Panc1 (cell line): ENCODE results near the gene LAMC2. TPM values are rescaled to one million over a fixed set of nuclear protein-coding genes. Genes with fewer than 3 reads are reported as not detected.

ENCODE experiments used
- ATAC-seq: fragments of 200-7000 bp; cut with Tn5 transposase; 2 replicates; pipeline ENCODE4 v1.9.1; 2020; ENCODE audit warnings: mild to moderate bottlenecking, moderate library complexity
- BruUV-seq: library from RNA; stranded (reverse); fragments of 400-500 nt; replicated peaks from 2 replicates; lab custom pipeline; 2021; lab: Mats Ljungman, UMichigan
- CTCF ChIA-PET: fragments of 300-600 bp; sonication (Branson Sonifier 250); formaldehyde crosslinking; loops from one replicate; lab custom pipeline; 2022; ENCODE audit warnings: antibody characterized with exemption; lab: Charles Lee
- POLR2A ChIA-PET: fragments of 300-600 bp; sonication (Branson Sonifier 250); formaldehyde crosslinking; loops from one replicate; lab custom pipeline; 2022; ENCODE audit warnings: antibody characterized with exemption; lab: Charles Lee
- DNase-seq: peaks from one replicate; pipeline ENCODE4 v3.0.0-alpha.2; 2010; ENCODE audit warnings: low read depth, low spot score
- H3K27ac ChIP-seq: 2 replicates; pipeline ENCODE4 v1.5.1; 2011; ENCODE audit warnings: mild to moderate bottlenecking, low read length, inconsistent platforms
- H3K27me3 ChIP-seq: fragments of 200-500 bp; sonication (Bioruptor generic); 2 replicates; pipeline ENCODE4 v1.6.0; 2014; ENCODE audit warnings: low read length, inconsistent platforms; ENCODE audit not compliant: control insufficient read depth, insufficient read depth
- H3K36me3 ChIP-seq: fragments of 200-500 bp; sonication (Bioruptor generic); 2 replicates; pipeline ENCODE4 v1.5.1; 2014; ENCODE audit warnings: inconsistent platforms, mild to moderate bottlenecking, low read length, moderate library complexity; ENCODE audit not compliant: control insufficient read depth, insufficient read depth
- H3K4me1 ChIP-seq: 2 replicates; pipeline ENCODE4 v1.5.1; 2011; ENCODE audit warnings: inconsistent platforms, mild to moderate bottlenecking, low read length, moderate library complexity; ENCODE audit not compliant: control insufficient read depth, insufficient read depth
- H3K4me3 ChIP-seq, 2 experiments: 2 replicates each; pipeline ENCODE4 v1.5.1; 2011 to 2012; ENCODE audit warnings: low read depth in 2 of 2, low read length in 2 of 2, mild to moderate bottlenecking in 2 of 2, inconsistent platforms in 1 of 2, moderate library complexity in 1 of 2
- H3K9me3 ChIP-seq: fragments of 200-500 bp; sonication (Bioruptor generic); 2 replicates; pipeline ENCODE4 v1.5.1; 2014; ENCODE audit warnings: low read depth, mild to moderate bottlenecking, inconsistent platforms, low read length, moderate library complexity; ENCODE audit not compliant: control insufficient read depth, insufficient read depth
- POLR2AphosphoS5 ChIP-seq: IDR thresholded peaks from 2 replicates; pipeline ENCODE4 v1.6.1; 2012; ENCODE audit warnings: mild to moderate bottlenecking, low read depth, low read length, moderate library complexity
- SIN3A ChIP-seq: IDR thresholded peaks from 2 replicates; pipeline ENCODE4 v1.6.1; 2012; ENCODE audit warnings: low read depth, mild to moderate bottlenecking, low read length, moderate library complexity, borderline replicate concordance; ENCODE audit not compliant: insufficient read depth
- TCF7L2 ChIP-seq: IDR thresholded peaks from 2 replicates; pipeline ENCODE4 v1.6.1; 2011; ENCODE audit warnings: mild to moderate bottlenecking, low read depth, low read length, inconsistent platforms
- in situ Hi-C: cut with HindIII; loops from 2 replicates; pipeline ENCODE4 v1.10.0; 2016; ENCODE audit warnings: low sequenced_read_pairs, low pct_unique_long_range_greater_than_20kb
- intact Hi-C: fragments of 100-400 bp; cut with micrococcal nuclease; formaldehyde crosslinking; loops from one replicate; pipeline ENCODE4 v1.10.0; 2022; ENCODE audit not compliant: unreplicated experiment
- total RNA-seq: library from RNA; stranded (reverse); gene quantifications from one replicate; pipeline ENCODE4 v1.2.1, GENCODE V29; 2021; ENCODE audit not compliant: unreplicated experiment
- TF ChIP-seq, protein P1 (sequence below), 2 experiments: IDR thresholded peaks; 2 replicates each; pipeline ENCODE4 v1.6.1; 2011 to 2012; ENCODE audit warnings: low read depth in 2 of 2, control low read depth in 1 of 2, low read length in 1 of 2, mild to moderate bottlenecking in 1 of 2, moderate library complexity in 1 of 2; ENCODE audit not compliant: insufficient read depth in 1 of 2
- TF ChIP-seq, protein P2 (sequence below): fragments of 450-650 bp; IDR thresholded peaks from 2 replicates; pipeline ENCODE4 v1.5.1; 2017; ENCODE audit warnings: mild to moderate bottlenecking

Gene LAMC2
- total RNA-seq, 1 experiment from 2014 or later: 8.3 TPM

DNA sequence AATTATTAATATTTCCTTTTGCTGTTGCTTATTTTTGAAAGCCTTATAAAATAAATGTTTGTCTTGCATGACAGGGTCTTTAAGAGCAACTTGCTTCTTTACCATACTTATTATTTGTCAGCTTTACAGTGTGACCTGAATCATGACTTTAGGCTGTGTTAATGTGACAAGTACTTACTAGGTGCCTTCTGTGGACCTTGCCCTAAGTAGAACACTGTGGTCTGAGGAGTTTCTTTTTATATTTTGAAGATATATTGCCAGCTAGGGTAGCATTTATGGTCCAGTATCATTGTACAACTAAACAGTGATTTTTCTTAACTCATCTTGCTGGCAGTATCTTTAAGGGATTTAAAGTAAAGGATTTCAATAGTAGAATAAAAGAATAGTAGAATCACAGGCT, 45.4 kb upstream of the LAMC2 start:
- CTCF ChIA-PET: no interaction called here
- no peak for TF ChIP-seq SIN3A
- TF ChIP-seq, protein P1, sequence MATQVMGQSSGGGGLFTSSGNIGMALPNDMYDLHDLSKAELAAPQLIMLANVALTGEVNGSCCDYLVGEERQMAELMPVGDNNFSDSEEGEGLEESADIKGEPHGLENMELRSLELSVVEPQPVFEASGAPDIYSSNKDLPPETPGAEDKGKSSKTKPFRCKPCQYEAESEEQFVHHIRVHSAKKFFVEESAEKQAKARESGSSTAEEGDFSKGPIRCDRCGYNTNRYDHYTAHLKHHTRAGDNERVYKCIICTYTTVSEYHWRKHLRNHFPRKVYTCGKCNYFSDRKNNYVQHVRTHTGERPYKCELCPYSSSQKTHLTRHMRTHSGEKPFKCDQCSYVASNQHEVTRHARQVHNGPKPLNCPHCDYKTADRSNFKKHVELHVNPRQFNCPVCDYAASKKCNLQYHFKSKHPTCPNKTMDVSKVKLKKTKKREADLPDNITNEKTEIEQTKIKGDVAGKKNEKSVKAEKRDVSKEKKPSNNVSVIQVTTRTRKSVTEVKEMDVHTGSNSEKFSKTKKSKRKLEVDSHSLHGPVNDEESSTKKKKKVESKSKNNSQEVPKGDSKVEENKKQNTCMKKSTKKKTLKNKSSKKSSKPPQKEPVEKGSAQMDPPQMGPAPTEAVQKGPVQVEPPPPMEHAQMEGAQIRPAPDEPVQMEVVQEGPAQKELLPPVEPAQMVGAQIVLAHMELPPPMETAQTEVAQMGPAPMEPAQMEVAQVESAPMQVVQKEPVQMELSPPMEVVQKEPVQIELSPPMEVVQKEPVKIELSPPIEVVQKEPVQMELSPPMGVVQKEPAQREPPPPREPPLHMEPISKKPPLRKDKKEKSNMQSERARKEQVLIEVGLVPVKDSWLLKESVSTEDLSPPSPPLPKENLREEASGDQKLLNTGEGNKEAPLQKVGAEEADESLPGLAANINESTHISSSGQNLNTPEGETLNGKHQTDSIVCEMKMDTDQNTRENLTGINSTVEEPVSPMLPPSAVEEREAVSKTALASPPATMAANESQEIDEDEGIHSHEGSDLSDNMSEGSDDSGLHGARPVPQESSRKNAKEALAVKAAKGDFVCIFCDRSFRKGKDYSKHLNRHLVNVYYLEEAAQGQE (IDR thresholded peaks at IDR 0.05; ENCODE audit: insufficient read depth in 1 of 2, low read depth in 2 of 2, low read length in 1 of 2): no peak
- TF ChIP-seq, protein P2, sequence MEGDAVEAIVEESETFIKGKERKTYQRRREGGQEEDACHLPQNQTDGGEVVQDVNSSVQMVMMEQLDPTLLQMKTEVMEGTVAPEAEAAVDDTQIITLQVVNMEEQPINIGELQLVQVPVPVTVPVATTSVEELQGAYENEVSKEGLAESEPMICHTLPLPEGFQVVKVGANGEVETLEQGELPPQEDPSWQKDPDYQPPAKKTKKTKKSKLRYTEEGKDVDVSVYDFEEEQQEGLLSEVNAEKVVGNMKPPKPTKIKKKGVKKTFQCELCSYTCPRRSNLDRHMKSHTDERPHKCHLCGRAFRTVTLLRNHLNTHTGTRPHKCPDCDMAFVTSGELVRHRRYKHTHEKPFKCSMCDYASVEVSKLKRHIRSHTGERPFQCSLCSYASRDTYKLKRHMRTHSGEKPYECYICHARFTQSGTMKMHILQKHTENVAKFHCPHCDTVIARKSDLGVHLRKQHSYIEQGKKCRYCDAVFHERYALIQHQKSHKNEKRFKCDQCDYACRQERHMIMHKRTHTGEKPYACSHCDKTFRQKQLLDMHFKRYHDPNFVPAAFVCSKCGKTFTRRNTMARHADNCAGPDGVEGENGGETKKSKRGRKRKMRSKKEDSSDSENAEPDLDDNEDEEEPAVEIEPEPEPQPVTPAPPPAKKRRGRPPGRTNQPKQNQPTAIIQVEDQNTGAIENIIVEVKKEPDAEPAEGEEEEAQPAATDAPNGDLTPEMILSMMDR: no peak
- TF ChIP-seq POLR2AphosphoS5: no peak
- TF ChIP-seq TCF7L2: no peak
- intact Hi-C loops (no loop called here), in situ Hi-C loops (no loop called here)
- no TSS peak for BruUV-seq
- H3K4me1 ChIP-seq: no peaks in the 10 kb centered on the region
- ATAC-seq: no peak
- POLR2A ChIA-PET: no interaction called here
- H3K27me3 ChIP-seq: no peaks in the 10 kb centered on the region
- no peak for DNase-seq
- H3K27ac ChIP-seq: no peak overlapping the region
- peaks cover 6% of the 10 kb centered on the region; the same call in 1 of the 2 replicates for H3K36me3 ChIP-seq
- H3K4me3 ChIP-seq: no peak overlapping the region
- H3K9me3 ChIP-seq: no peaks in the 10 kb centered on the region

DNA sequence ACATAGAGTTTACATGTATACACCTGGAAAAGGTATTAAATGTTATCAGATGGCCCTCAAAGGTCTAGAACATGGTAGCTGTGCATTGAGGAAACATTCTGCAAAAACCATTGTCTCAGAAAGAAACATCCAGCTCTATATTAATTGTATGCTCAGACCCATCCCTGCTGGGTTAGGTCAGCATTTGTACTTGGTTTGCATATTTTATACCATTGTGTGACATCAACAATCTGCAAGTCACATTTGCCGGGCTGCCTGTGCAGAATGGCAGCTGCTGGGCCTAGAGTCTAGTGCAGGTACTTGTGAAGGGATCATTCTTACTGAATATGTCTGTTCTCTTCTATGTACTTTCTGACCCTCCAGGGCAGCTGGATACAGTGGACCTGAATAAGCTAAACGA, 43.9 kb upstream of the LAMC2 start:
- no peak overlapping the region for H3K27ac ChIP-seq
- CTCF ChIA-PET: no interaction called here
- intact Hi-C loops (no loop called here), in situ Hi-C loops (no loop called here)
- ATAC-seq (no peak), DNase-seq (no peak)
- no TSS peak for BruUV-seq
- peaks cover 6% of the 10 kb centered on the region; the same call in 1 of the 2 replicates for H3K36me3 ChIP-seq
- no peaks in the 10 kb centered on the region for H3K9me3 ChIP-seq
- H3K27me3 ChIP-seq: no peaks in the 10 kb centered on the region
- TF ChIP-seq, protein P2: no peak
- no peak for TF ChIP-seq SIN3A
- TF ChIP-seq, protein P1 (IDR thresholded peaks at IDR 0.05; ENCODE audit: insufficient read depth in 1 of 2, low read depth in 2 of 2, low read length in 1 of 2): no peak
- no peak for TF ChIP-seq TCF7L2
- no peak for TF ChIP-seq POLR2AphosphoS5
- no peak overlapping the region for H3K4me3 ChIP-seq
- H3K4me1 ChIP-seq: no peaks in the 10 kb centered on the region
- POLR2A ChIA-PET: no interaction called here
